K562 (cell line): ENCODE measurements around the gene STK36. TPM values are rescaled to one million over a fixed set of nuclear protein-coding genes. Genes with fewer than 3 reads are reported as not detected.
A peak's percentile ranks its signal among the peaks of the same experiment; 100 is the strongest.

Source experiments
- ATAC-seq: fragments of 200-7000 bp; cut with Tn5 transposase; 3 replicates; pipeline ENCODE4 v1.9.1; 2020; ENCODE audit warnings: moderate library complexity
- BruUV-seq: library from RNA; stranded (reverse); fragments of 400-500 nt; replicated peaks from 2 replicates; lab custom pipeline; 2021; lab: Mats Ljungman, UMichigan
- CTCF ChIA-PET: fragments of 300-600 bp; formaldehyde crosslinking; extraction: SDS; loops from one replicate; lab custom pipeline; 2021; ENCODE audit warnings: low intra/inter-chr PET ratio; lab: Yijun Ruan, JAX
- POLR2A ChIA-PET: fragments of 300-600, 350-650 bp; sonication (Branson Sonifier 250); formaldehyde crosslinking; extraction: SDS; loops from one replicate; lab custom pipeline; 2021; ENCODE audit warnings: antibody characterized with exemption, inconsistent platforms; lab: Yijun Ruan, JAX
- DNase-seq, 4 experiments: peaks; one replicate each; pipeline versions ENCODE4 v3.0.0 to v3.0.0-alpha.2; 2011 to 2018; ENCODE audit warnings: low spot score in 3 of 4, mixed read lengths in 3 of 4; ENCODE audit errors: extremely low read depth in 1 of 4
- FAIRE-seq: peaks from 2 replicates; lab custom pipeline; 2011; peaks lifted over from hg19 to GRCh38; lab: Jason Lieb, UNC
- H2AFZ ChIP-seq: 2 replicates; pipeline ENCODE4 v1.6.0; 2011; ENCODE audit warnings: low read depth, low read length, control low read depth, inconsistent platforms
- H3K27ac ChIP-seq: fragments of 200-600 bp; 3 replicates; pipeline ENCODE4 v1.8.0; 2011; ENCODE audit warnings: low read depth, mild to moderate bottlenecking, control low read depth, inconsistent platforms, low read length, moderate library complexity, mixed read lengths; ENCODE audit errors: extremely low read depth
- H3K27me3 ChIP-seq, 2 experiments: fragments of 300-600 bp in 1 of 2; 2 replicates in 1 of 2; 3 replicates in 1 of 2; pipeline versions ENCODE4 v1.6.0 to v1.8.0; 2011; ENCODE audit warnings: inconsistent platforms in 2 of 2, low read length in 2 of 2, mild to moderate bottlenecking in 1 of 2, mixed read lengths in 1 of 2, moderate library complexity in 1 of 2; ENCODE audit not compliant: control insufficient read depth in 2 of 2, insufficient read depth in 2 of 2
- H3K36me3 ChIP-seq: fragments of 300-600 bp; 3 replicates; pipeline ENCODE4 v1.8.0; 2011; ENCODE audit warnings: mild to moderate bottlenecking, low read length, inconsistent platforms; ENCODE audit not compliant: control insufficient read depth, insufficient read depth
- H3K4me1 ChIP-seq, 2 experiments: fragments of 200-600 bp in 1 of 2; replicated peaks in 1 of 2; 2 replicates in 1 of 2; 3 replicates in 1 of 2; pipeline versions ENCODE4 v1.5.1 to v1.8.0; 2011; ENCODE audit warnings: inconsistent platforms in 2 of 2, low read length in 2 of 2, mild to moderate bottlenecking in 1 of 2, mixed read lengths in 1 of 2, moderate library complexity in 1 of 2; ENCODE audit not compliant: control insufficient read depth in 2 of 2, insufficient read depth in 2 of 2
- H3K4me2 ChIP-seq: 2 replicates; pipeline ENCODE4 v1.6.1; 2011; ENCODE audit warnings: low read length, control low read depth, inconsistent platforms, mixed read lengths; ENCODE audit not compliant: insufficient read depth
- H3K4me3 ChIP-seq: fragments of 200-600 bp; sonication (generic), shearing (Covaris generic); 2 replicates; pipeline ENCODE4 v1.5.1; 2016; ENCODE audit warnings: control low read depth, inconsistent platforms
- H3K79me2 ChIP-seq: fragments of 200-600 bp; 3 replicates; pipeline ENCODE4 v1.8.0; 2011; ENCODE audit warnings: low read length, inconsistent platforms; ENCODE audit not compliant: control insufficient read depth, insufficient read depth
- H3K9ac ChIP-seq, 2 experiments: 2 replicates each; pipeline versions ENCODE4 v1.6.0 to v1.6.1; 2011; ENCODE audit warnings: low read depth in 2 of 2, low read length in 2 of 2, control low read depth in 1 of 2, inconsistent platforms in 1 of 2, mild to moderate bottlenecking in 1 of 2, mixed read lengths in 1 of 2; ENCODE audit not compliant: insufficient read depth in 1 of 2
- H3K9me1 ChIP-seq: one replicate; pipeline ENCODE4 v1.6.0; 2011; ENCODE audit warnings: inconsistent platforms, mild to moderate bottlenecking, low read length, moderate library complexity; ENCODE audit not compliant: control insufficient read depth, insufficient read depth
- H3K9me3 ChIP-seq: replicated peaks from 2 replicates; pipeline ENCODE4 v1.5.1; 2011; ENCODE audit warnings: low read depth, low read length, inconsistent platforms; ENCODE audit not compliant: control insufficient read depth, insufficient read depth
- H4K20me1 ChIP-seq: replicated peaks from 2 replicates; pipeline ENCODE4 v1.6.1; 2011; ENCODE audit warnings: low read length, inconsistent platforms, mixed read lengths; ENCODE audit not compliant: control insufficient read depth, insufficient read depth
- ARID1B ChIP-seq: fragments of 450-650 bp; IDR thresholded peaks from 2 replicates; pipeline ENCODE4 v1.6.1; 2016; ENCODE audit warnings: antibody characterized with exemption, mild to moderate bottlenecking, inconsistent platforms
- DPF2 ChIP-seq: fragments of 450-650 bp; IDR thresholded peaks from 2 replicates; pipeline ENCODE4 v1.6.1; 2016
- FOSL1 ChIP-seq: fragments of 200-800 bp; sonication (Bioruptor generic); conservative IDR thresholded peaks from 2 replicates; pipeline ENCODE4 v1.6.1; 2016; ENCODE audit warnings: missing genetic modification characterization, missing compliant biosample characterization
- JUN ChIP-seq, 2 experiments: sonication (generic) in 1 of 2; formaldehyde crosslinking in 1 of 2; IDR thresholded peaks; 2 replicates each; pipeline versions ENCODE4 v1.6.1 to v1.8.0; 2012 to 2022; ENCODE audit warnings: borderline replicate concordance in 2 of 2, mild to moderate bottlenecking in 2 of 2, improper control_type of control experiment in 1 of 2, low read depth in 1 of 2, low read length in 1 of 2, missing genetic modification reagents in 1 of 2
- JUND ChIP-seq, 2 experiments: IDR thresholded peaks; 2 replicates in 1 of 2; 3 replicates in 1 of 2; pipeline ENCODE4 v1.6.1; 2011; ENCODE audit warnings: borderline replicate concordance in 2 of 2, low read depth in 2 of 2, low read length in 2 of 2, improper control_type of control experiment in 1 of 2, missing biosample characterization in 1 of 2, missing genetic modification characterization in 1 of 2, missing genetic modification reagents in 1 of 2
- MEIS2 ChIP-seq: fragments of 450-650 bp; IDR thresholded peaks from 2 replicates; pipeline ENCODE4 v1.6.1; 2014; ENCODE audit warnings: mild to moderate bottlenecking; ENCODE audit not compliant: partially characterized antibody
- SMARCA4 ChIP-seq: fragments of 450-650 bp; IDR thresholded peaks from 2 replicates; pipeline ENCODE4 v1.6.1; 2016
- SMARCE1 ChIP-seq: fragments of 450-650 bp; IDR thresholded peaks from 2 replicates; pipeline ENCODE4 v1.7.1; 2016; ENCODE audit warnings: mild to moderate bottlenecking
- THRB ChIP-seq: fragments of 450-650 bp; formaldehyde crosslinking; conservative IDR thresholded peaks from 2 replicates; pipeline ENCODE4 v1.4.0; 2022; ENCODE audit warnings: mild to moderate bottlenecking, missing genetic modification characterization
- ZFP36 ChIP-seq: fragments of 150-350 bp; IDR thresholded peaks from 2 replicates; pipeline ENCODE4 v1.6.1; 2018; ENCODE audit warnings: low read length, low read depth; ENCODE audit not compliant: partially characterized antibody
- ZNF140 ChIP-seq: fragments of 250-450 bp; sonication (Bioruptor Pico); IDR thresholded peaks from 2 replicates; pipeline ENCODE4 v1.8.0; 2021; ENCODE audit warnings: moderate library complexity, mild to moderate bottlenecking, inconsistent platforms
- WGBS: fragments of 100-300 bp; shearing (Covaris generic); methylation state at CpG from one replicate; pipeline ENCODE4 v1.1.6; 2016; ENCODE audit warnings: low coverage, mixed read lengths; ENCODE audit not compliant: insufficient coverage; ENCODE audit errors: missing lambda C conversion rate; 5-methylcytosine and 5-hydroxymethylcytosine counted together
- in situ Hi-C: fragments of 300-500 bp; cut with MboI; formaldehyde crosslinking; loops from 4 replicates; pipeline ENCODE4 v1.15.0; 2018; ENCODE audit warnings: inconsistent platforms, mixed read lengths
- intact Hi-C: fragments of 100-400 bp; cut with micrococcal nuclease; formaldehyde crosslinking; loops from 2 replicates; pipeline ENCODE4 v1.14.2; 2022
- polyA plus RNA-seq, 8 experiments: library from polyadenylated mRNA; depleted of rRNA in 4 of 8; stranded (reverse) in 5 of 8; unstranded in 3 of 8; fragments of >200 nt; fragmentation: Nextera tagmentation in 2 of 8; fragmentation: Illumina TruSeq in 1 of 8; extraction: Ambion mirVana in 2 of 8; extraction: Trizol in 1 of 8; gene quantifications; 2 replicates each; pipeline versions ENCODE4 v1.2.1 to v1.2.3, GENCODE V29; 2011 to 2014; ENCODE audit warnings: inconsistent platforms in 1 of 8, missing spikeins in 1 of 8
- total RNA-seq, 7 experiments: library from RNA; depleted of rRNA in 6 of 7; stranded (reverse); fragments of >200 nt in 6 of 7; fragmentation: Illumina TruSeq in 2 of 7; extraction: Trizol in 2 of 7; gene quantifications; 2 replicates each; pipeline versions ENCODE4 v1.2.1 to v1.2.3, GENCODE V29; 2011 to 2021; ENCODE audit warnings: low replicate concordance in 1 of 7
- TF ChIP-seq, protein P1 (sequence below): fragments of 450-650 bp; IDR thresholded peaks from 2 replicates; pipeline ENCODE4 v1.6.1; 2016
- TF ChIP-seq, protein P2 (sequence below): fragments of 250-450 bp; sonication (Bioruptor Pico); IDR thresholded peaks from 2 replicates; pipeline ENCODE4 v1.4.0; 2020; ENCODE audit warnings: borderline replicate concordance
- TF ChIP-seq, protein P3 (sequence below), 2 experiments: fragments of 450-650 bp in 1 of 2; sonication (generic) in 1 of 2; formaldehyde crosslinking in 1 of 2; IDR thresholded peaks in 1 of 2; conservative IDR thresholded peaks in 1 of 2; 2 replicates each; pipeline versions ENCODE4 v1.6.1 to v1.8.1; 2016 to 2023; ENCODE audit warnings: mild to moderate bottlenecking in 2 of 2, moderate library complexity in 2 of 2, inconsistent platforms in 1 of 2, missing genetic modification reagents in 1 of 2
- TF ChIP-seq, protein P4 (sequence below), 2 experiments: fragments of 450-650 bp in 1 of 2; sonication (generic) in 1 of 2; formaldehyde crosslinking; conservative IDR thresholded peaks; 2 replicates each; pipeline versions ENCODE4 v1.4.0 to v1.8.1; 2020 to 2022; ENCODE audit warnings: mild to moderate bottlenecking in 1 of 2, missing genetic modification reagents in 1 of 2

Gene STK36
- total and polyA plus RNA-seq, 9 of the 15 experiments (the other 6 are each of a cell fraction or from before 2014, with no cell fraction given), result 3.5 to 12.4 (median 6.7) TPM

DNA sequence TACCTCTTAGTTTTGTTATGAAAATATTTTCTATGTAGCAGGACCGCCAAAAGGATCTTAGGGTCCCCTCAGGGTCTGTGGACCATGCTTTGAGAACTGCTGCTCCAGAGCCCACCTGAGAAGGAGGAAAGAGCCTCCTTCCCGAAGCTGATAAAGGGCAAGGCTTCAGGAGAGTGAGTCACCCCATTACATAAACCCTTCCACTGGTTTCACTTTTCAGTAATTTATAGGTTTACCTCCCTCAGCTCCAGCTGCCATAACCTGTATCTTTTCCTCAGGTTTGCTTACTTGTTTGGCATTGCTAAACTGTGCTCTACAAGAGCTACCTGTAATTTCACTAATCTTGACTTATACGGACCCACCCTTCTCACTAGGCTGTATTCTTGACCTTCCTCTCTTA is 45.4 kb downstream of the STK36 start:
- Histone ChIP-seq H2AFZ (no peak overlapping the region), H3K9me1 (peaks cover 5% of the 10 kb centered on the region), H3K27ac (no peak overlapping the region), H4K20me1 (peaks cover 4% of the 10 kb centered on the region; the same call in 1 of the 2 replicates), H3K36me3 (peaks cover 29% of the 10 kb centered on the region), H3K4me1 (peaks cover 18 to 34% of the 10 kb centered on the region in 2 experiments), H3K9me3 (no peaks in the 10 kb centered on the region), H3K4me2 (no peak overlapping the region; the same call in 1 of the 2 replicates), H3K79me2 (peaks cover 60% of the 10 kb centered on the region), H3K9ac (no peak overlapping the region), H3K4me3 (no peak overlapping the region), H3K27me3 (no peaks in the 10 kb centered on the region)
- no peak for FAIRE-seq
- in situ Hi-C loops (no loop called here), intact Hi-C loops (no loop called here)
- peak; percentile 69; the same call in 2 of the 3 replicates for ATAC-seq
- ChIA-PET CTCF (no interaction called here), POLR2A (no interaction called here)
- BruUV-seq, result no TSS peak
- WGBS, result 30% methylated on average over 2 of the region's 3 CpGs
- DNase-seq, result peak in 1 of 4 experiments; percentile 17
- TF ChIP-seq, protein P1, sequence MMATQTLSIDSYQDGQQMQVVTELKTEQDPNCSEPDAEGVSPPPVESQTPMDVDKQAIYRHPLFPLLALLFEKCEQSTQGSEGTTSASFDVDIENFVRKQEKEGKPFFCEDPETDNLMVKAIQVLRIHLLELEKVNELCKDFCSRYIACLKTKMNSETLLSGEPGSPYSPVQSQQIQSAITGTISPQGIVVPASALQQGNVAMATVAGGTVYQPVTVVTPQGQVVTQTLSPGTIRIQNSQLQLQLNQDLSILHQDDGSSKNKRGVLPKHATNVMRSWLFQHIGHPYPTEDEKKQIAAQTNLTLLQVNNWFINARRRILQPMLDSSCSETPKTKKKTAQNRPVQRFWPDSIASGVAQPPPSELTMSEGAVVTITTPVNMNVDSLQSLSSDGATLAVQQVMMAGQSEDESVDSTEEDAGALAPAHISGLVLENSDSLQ, result 0 out of 2 replicates have a peak, but pooled peaks have one; percentile 19
- TF ChIP-seq SMARCA4 (0 out of 2 replicates have a peak, but pooled peaks have one; percentile 27), ARID1B (peak; percentile 30; the same call in 1 of the 2 replicates), MEIS2 (peak; percentile 84), DPF2 (peak; percentile 42; the same call in 1 of the 2 replicates), SMARCE1 (0 out of 2 replicates have a peak, but pooled peaks have one; percentile 44), ZFP36 (no peak), ZNF140 (CRISPR knock-in tag) (no peak), JUN (IDR thresholded peaks at IDR 0.05; ENCODE audit: borderline replicate concordance, low read depth, low read length) (0 out of 2 replicates have a peak, but pooled peaks have one; percentile 57), JUN (CRISPR knock-in tag; IDR thresholded peaks at IDR 0.05; ENCODE audit: borderline replicate concordance) (no peak), JUND (IDR thresholded peaks at IDR 0.05; ENCODE audit: borderline replicate concordance, low read depth, low read length) (peak; percentile 88), JUND (tag; IDR thresholded peaks at IDR 0.05; ENCODE audit: borderline replicate concordance, low read depth, low read length) (peak; percentile 85; the same call in 2 of the 3 replicates), FOSL1 (tag) (peak; percentile 75), THRB (CRISPR knock-in tag) (no peak)
- TF ChIP-seq, protein P2, sequence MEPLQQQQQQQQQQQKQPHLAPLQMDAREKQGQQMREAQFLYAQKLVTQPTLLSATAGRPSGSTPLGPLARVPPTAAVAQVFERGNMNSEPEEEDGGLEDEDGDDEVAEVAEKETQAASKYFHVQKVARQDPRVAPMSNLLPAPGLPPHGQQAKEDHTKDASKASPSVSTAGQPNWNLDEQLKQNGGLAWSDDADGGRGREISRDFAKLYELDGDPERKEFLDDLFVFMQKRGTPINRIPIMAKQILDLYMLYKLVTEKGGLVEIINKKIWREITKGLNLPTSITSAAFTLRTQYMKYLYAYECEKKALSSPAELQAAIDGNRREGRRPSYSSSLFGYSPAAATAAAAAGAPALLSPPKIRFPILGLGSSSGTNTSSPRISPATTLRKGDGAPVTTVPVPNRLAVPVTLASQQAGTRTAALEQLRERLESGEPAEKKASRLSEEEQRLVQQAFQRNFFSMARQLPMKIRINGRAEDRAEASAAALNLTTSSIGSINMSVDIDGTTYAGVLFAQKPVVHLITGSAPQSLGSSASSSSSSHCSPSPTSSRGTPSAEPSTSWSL (CRISPR knock-in tag), result no peak
- TF ChIP-seq, protein P3, sequence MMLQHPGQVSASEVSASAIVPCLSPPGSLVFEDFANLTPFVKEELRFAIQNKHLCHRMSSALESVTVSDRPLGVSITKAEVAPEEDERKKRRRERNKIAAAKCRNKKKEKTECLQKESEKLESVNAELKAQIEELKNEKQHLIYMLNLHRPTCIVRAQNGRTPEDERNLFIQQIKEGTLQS (IDR thresholded peaks at IDR 0.05), result peak; percentile 80
- TF ChIP-seq, protein P3 (CRISPR knock-in tag; conservative IDR thresholded peaks at IDR 0.05), result no peak
- TF ChIP-seq, protein P4, sequence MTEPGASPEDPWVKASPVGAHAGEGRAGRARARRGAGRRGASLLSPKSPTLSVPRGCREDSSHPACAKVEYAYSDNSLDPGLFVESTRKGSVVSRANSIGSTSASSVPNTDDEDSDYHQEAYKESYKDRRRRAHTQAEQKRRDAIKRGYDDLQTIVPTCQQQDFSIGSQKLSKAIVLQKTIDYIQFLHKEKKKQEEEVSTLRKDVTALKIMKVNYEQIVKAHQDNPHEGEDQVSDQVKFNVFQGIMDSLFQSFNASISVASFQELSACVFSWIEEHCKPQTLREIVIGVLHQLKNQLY (CRISPR knock-in tag; conservative IDR thresholded peaks at IDR 0.05), result no peak
